ENCODE results near the gene NUDT13. TPM values are rescaled to one million over a fixed set of nuclear protein-coding genes. Genes with fewer than 3 reads are reported as not detected.
A peak's percentile ranks its signal among the peaks of the same experiment; 100 is the strongest.

Gene NUDT13
- total RNA-seq, 4 donors from 2014 or later = 1.1 to 4.6 (median 3.9) TPM

- Histone ChIP-seq H3K27me3 (no peaks in the 10 kb centered on the region), H3K36me3 (peaks cover 0 to 6% of the 10 kb centered on the region in 2 donors), H3K4me3 (peak overlapping the region; percentile 87 to 95), H3K27ac (peak overlapping the region; percentile 91 to 98 (median 97)), H3K9me3 (no peaks in the 10 kb centered on the region), H3K4me1 (peaks cover 3 to 53% (median 5%) of the 10 kb centered on the region in 3 donors)
- 0% methylated on average over 4 to 5 of the region's 6 CpGs for WGBS, 2 donors (ENCODE audit: low coverage in 1 of 2)
- TF ChIP-seq CTCF (IDR thresholded peaks at IDR 0.05) (no peak), EP300 (IDR thresholded peaks at IDR 0.05) (no peak)
- no peak for ATAC-seq
Measured at GRCh38 chr10:73168465-73168803, 58.2 kb downstream of the NUDT13 start.

- H3K27me3 ChIP-seq = no peaks in the 10 kb centered on the region
- peaks cover 0 to 45% (median 5%) of the 10 kb centered on the region in 3 donors for H3K4me1 ChIP-seq
- H3K4me3 ChIP-seq = no peak overlapping the region
- H3K36me3 ChIP-seq = no peaks in the 10 kb centered on the region
- no peak overlapping the region for H3K27ac ChIP-seq
- TF ChIP-seq POLR2AphosphoS5 (IDR thresholded peaks at IDR 0.05) (no peak), CTCF (IDR thresholded peaks at IDR 0.05) (no peak), EP300 (IDR thresholded peaks at IDR 0.05) (no peak), POLR2A (IDR thresholded peaks at IDR 0.05) (no peak)
- ATAC-seq = no peak
- H3K9me3 ChIP-seq = no peaks in the 10 kb centered on the region
- WGBS, 2 donors (ENCODE audit: low coverage in 1 of 2) = 91 to 95% methylated on average over 2 to 3 of the region's 3 CpGs
Measured at GRCh38 chr10:73169320-73169719, 59.1 kb downstream of the NUDT13 start.

- ATAC-seq = no peak
- Histone ChIP-seq H3K36me3 (peaks cover 0 to 33% of the 10 kb centered on the region in 2 donors), H3K27me3 (no peaks in the 10 kb centered on the region), H3K4me1 (peaks cover 0 to 11% (median 5%) of the 10 kb centered on the region in 3 donors), H3K9me3 (no peaks in the 10 kb centered on the region), H3K27ac (no peak overlapping the region), H3K4me3 (no peak overlapping the region)
- no peak for TF ChIP-seq CTCF (IDR thresholded peaks at IDR 0.05)
- no peak for TF ChIP-seq EP300 (IDR thresholded peaks at IDR 0.05)
- no peak for TF ChIP-seq POLR2AphosphoS5 (IDR thresholded peaks at IDR 0.05)
- TF ChIP-seq POLR2A (IDR thresholded peaks at IDR 0.05) = no peak
Measured at GRCh38 chr10:73172867-73173266, 62.6 kb downstream of the NUDT13 start.

- no peak for ATAC-seq
- TF ChIP-seq POLR2AphosphoS5 (IDR thresholded peaks at IDR 0.05) = no peak
- TF ChIP-seq EP300 (IDR thresholded peaks at IDR 0.05) = no peak
- no peak for TF ChIP-seq POLR2A (IDR thresholded peaks at IDR 0.05)
- no peak for TF ChIP-seq CTCF (IDR thresholded peaks at IDR 0.05)
Measured at GRCh38 chr10:73174148-73174925, 64.1 kb downstream of the NUDT13 start.

More at GRCh38 chr10:73174148-73174925, 64.1 kb downstream of the NUDT13 start:
- Histone ChIP-seq H3K36me3 (peaks cover 0 to 47% of the 10 kb centered on the region in 2 donors), H3K27ac (no peak overlapping the region), H3K9me3 (no peaks in the 10 kb centered on the region), H3K27me3 (no peaks in the 10 kb centered on the region), H3K4me1 (peaks cover 0 to 2% (median 0%) of the 10 kb centered on the region in 3 donors), H3K4me3 (no peak overlapping the region)
- 86 to 88% methylated on average over 1 of the region's 1 CpG for WGBS, 2 donors (ENCODE audit: low coverage in 1 of 2)

Small RNA genes lying within 50 kb of the gene (small RNA-seq; reads per million reads assigned to genes)
- gene RF00019 = 0 reads per million in 4 donors
- 0 to 1.1 (median 0.63) reads per million in 4 donors for gene SNORA11F

Other genes with a start within 250 kb of the NUDT13 start
- gene OIT3, start 216.7 kb upstream of the NUDT13 start, total RNA-seq = under 1 TPM in 2 of 4 donors, not detected in 2; 0.12 to 0.40 TPM
- not detected for gene PLA2G12B, start 155.6 kb upstream of the NUDT13 start, total RNA-seq
- 10 to 100 TPM; 23.3 to 36.2 (median 30.4) TPM for gene P4HA1, start 13.6 kb upstream of the NUDT13 start, total RNA-seq
- gene ECD, start 57.6 kb downstream of the NUDT13 start, total RNA-seq = 10 to 100 TPM; 27.3 to 35.0 (median 30.5) TPM
- 10 to 100 TPM; 10.9 to 16.2 (median 15.2) TPM for gene FAM149B1, start 57.7 kb downstream of the NUDT13 start, total RNA-seq
- gene DNAJC9, start 136.8 kb downstream of the NUDT13 start, total RNA-seq = 10 to 100 TPM; 11.8 to 20.2 (median 14.3) TPM
- 10 to 100 TPM; 37.4 to 43.5 (median 40.3) TPM for gene MRPS16, start 142.2 kb downstream of the NUDT13 start, total RNA-seq
- gene CFAP70, start 248.4 kb downstream of the NUDT13 start, total RNA-seq = 1 to 10 TPM; 1.1 to 1.8 (median 1.2) TPM

All from gastroesophageal sphincter (tissue), 4 donors.